Tibial artery (tissue), 4 donors: Measurements from ENCODE around the gene ELL.
A peak's percentile ranks its signal among the peaks of the same experiment; 100 is the strongest.

Source experiments
- DNase-seq, 2 donors: peaks; one replicate each; pipeline ENCODE4 v3.0.0-alpha.2; 2019
- H3K27ac ChIP-seq, 2 donors: fragments of 200-600 bp; sonication (generic) in 1 of 2; 1 replicate in 1 of 2; 2 replicates in 1 of 2; pipeline ENCODE4 v1.5.1; 2018 to 2019; ENCODE audit warnings: mild to moderate bottlenecking in 1 of 2
- H3K27me3 ChIP-seq, 2 donors: fragments of 200-600 bp; sonication (generic) in 1 of 2; one replicate each; pipeline versions ENCODE4 v1.5.1 to v1.6.0; 2016 to 2019
- H3K36me3 ChIP-seq, 3 donors: fragments of 200-600 bp; sonication (generic) in 2 of 3; one replicate each; pipeline ENCODE4 v1.5.1; 2016 to 2019; ENCODE audit warnings: mild to moderate bottlenecking in 2 of 3
- H3K4me1 ChIP-seq, 4 donors: fragments of 200-600 bp; sonication (generic) in 2 of 4; 1 replicate in 3 of 4; 2 replicates in 1 of 4; pipeline ENCODE4 v1.5.1; 2016 to 2019
- H3K4me3 ChIP-seq, 2 donors: fragments of 200-600 bp; sonication (generic) in 1 of 2; 1 replicate in 1 of 2; 2 replicates in 1 of 2; pipeline ENCODE4 v1.5.1; 2018 to 2019; ENCODE audit warnings: mild to moderate bottlenecking in 2 of 2
- H3K9me3 ChIP-seq, 3 donors: fragments of 200-600 bp; sonication (generic) in 1 of 3; one replicate each; pipeline ENCODE4 v1.5.1; 2016 to 2019
- intact Hi-C: fragments of 100-400 bp; cut with DNase I; formaldehyde crosslinking; loops from one replicate; pipeline ENCODE4 v1.15.0; 2023; ENCODE audit warnings: low total_unique reads
- TF ChIP-seq, protein P1 (sequence below), 2 experiments: fragments of 200-600 bp in 1 of 2; fragments of 450-650 bp in 1 of 2; IDR thresholded peaks; one replicate each; pipeline ENCODE4 v1.5.1; 2017 to 2019; ENCODE audit warnings: antibody characterized with exemption in 2 of 2, mild to moderate bottlenecking in 1 of 2, moderate library complexity in 1 of 2

Gene ELL

DNA sequence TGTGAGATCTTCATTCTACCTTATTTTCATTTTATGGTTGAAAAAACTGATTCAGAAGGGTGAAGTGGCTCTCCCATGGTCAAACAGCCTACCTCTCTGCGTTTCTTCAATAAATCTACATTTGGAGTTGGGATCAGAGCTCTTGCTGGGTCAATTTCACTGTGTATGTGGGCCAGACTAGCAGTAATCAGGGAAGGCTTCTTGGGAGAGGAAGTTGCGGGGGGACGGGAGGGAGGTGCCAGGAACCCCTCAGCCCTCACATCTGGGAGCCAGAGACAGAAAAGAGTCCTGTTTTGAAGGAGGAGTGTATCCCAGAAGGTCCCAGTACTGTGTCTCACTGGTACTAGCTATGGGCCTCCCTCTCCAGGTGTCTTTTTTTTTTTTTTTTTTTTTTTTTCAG lies 36.7 kb upstream of the ELL start:
- peaks cover 4 to 15% (median 5%) of the 10 kb centered on the region in 3 donors for H3K36me3 ChIP-seq
- intact Hi-C loops, result no loop called here

GRCh38 chr19:18558202-18558555 lies 36.3 kb upstream of the ELL start:
- H3K4me1 ChIP-seq, result peaks cover 0 to 49% (median 26%) of the 10 kb centered on the region in 4 donors
- intact Hi-C loops, result no loop called here

More for the DNA sequence above, 36.7 kb upstream of the ELL start:
- Histone ChIP-seq H3K4me3 (peak overlapping the region; percentile 86 to 88), H3K9me3 (no peaks in the 10 kb centered on the region), H3K27ac (peak overlapping the region; percentile 95 to 96), H3K4me1 (peaks cover 0 to 52% (median 28%) of the 10 kb centered on the region in 4 donors), H3K27me3 (no peaks in the 10 kb centered on the region)
- TF ChIP-seq, protein P1, sequence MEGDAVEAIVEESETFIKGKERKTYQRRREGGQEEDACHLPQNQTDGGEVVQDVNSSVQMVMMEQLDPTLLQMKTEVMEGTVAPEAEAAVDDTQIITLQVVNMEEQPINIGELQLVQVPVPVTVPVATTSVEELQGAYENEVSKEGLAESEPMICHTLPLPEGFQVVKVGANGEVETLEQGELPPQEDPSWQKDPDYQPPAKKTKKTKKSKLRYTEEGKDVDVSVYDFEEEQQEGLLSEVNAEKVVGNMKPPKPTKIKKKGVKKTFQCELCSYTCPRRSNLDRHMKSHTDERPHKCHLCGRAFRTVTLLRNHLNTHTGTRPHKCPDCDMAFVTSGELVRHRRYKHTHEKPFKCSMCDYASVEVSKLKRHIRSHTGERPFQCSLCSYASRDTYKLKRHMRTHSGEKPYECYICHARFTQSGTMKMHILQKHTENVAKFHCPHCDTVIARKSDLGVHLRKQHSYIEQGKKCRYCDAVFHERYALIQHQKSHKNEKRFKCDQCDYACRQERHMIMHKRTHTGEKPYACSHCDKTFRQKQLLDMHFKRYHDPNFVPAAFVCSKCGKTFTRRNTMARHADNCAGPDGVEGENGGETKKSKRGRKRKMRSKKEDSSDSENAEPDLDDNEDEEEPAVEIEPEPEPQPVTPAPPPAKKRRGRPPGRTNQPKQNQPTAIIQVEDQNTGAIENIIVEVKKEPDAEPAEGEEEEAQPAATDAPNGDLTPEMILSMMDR (IDR thresholded peaks at IDR 0.05), result no peak
- no peak for DNase-seq

DNA sequence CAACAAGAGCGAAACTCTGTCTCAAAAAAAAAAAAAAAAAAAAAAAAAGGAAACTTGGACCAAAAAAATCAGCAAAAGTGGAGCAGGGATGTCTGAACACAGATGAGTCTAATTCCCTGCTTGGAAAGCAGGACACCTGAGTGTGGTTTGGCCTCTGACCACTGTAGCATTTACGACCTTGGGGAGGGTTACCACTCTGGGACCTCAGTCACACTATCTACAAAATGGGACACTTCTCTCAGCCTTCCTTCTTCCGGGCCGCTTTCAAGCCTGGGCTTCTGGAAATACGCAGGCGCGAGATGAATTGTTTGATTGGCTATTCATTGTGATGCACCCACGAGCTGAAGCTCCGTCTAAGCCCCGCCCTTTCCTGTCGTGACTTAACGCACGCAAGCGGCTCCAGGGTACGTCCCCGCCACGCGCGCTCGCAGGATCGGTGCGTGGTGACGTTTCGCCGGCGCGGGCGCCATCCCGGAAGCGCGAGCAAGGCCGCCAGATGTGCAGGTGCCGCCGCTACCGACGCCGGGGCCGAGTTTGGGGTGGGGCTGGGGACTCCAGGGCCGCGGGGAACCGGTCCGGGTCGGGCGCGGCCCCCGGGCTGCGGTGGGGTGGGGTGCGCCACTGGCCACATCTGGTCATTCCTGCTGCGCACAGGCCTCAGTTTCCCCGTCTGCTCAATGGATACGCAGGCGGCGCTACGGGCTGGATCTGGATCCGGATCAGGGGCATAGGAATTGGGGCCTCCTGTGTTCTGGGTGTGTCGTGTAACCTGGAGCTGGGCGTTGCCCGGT lies 35.7 kb upstream of the ELL start, which contains the start of gene KXD1:
KXD1 (plus strand) TSS at position 460 of the 791 bp plus-strand sequence. CDS start 4,187 bp downstream, outside the sequence.
- peak; percentile 98 to 99 for DNase-seq
- TF ChIP-seq, protein P1 (IDR thresholded peaks at IDR 0.05), result no peak
- H3K27me3 ChIP-seq, result no peaks in the 10 kb centered on the region
- intact Hi-C loops, result no loop called here
- no peaks in the 10 kb centered on the region for H3K9me3 ChIP-seq
- H3K4me1 ChIP-seq, result peaks cover 0 to 44% (median 22%) of the 10 kb centered on the region in 4 donors
- peak within 1 kb of the TSS; percentile 86 to 88 for H3K4me3 ChIP-seq
- peak within 1 kb of the TSS; percentile 95 to 96 for H3K27ac ChIP-seq
- H3K36me3 ChIP-seq, result peaks cover 0 to 6% (median 0%) of the 10 kb centered on the region in 3 donors

More at GRCh38 chr19:18558202-18558555, 36.3 kb upstream of the ELL start:
- Histone ChIP-seq H3K27ac (peak overlapping the region; percentile 95 to 96), H3K36me3 (peaks cover 0 to 11% (median 1%) of the 10 kb centered on the region in 3 donors), H3K4me3 (peak overlapping the region; percentile 86 to 88), H3K9me3 (no peaks in the 10 kb centered on the region), H3K27me3 (no peaks in the 10 kb centered on the region)
- DNase-seq, result no peak
- TF ChIP-seq, protein P1 (IDR thresholded peaks at IDR 0.05), result no peak

GRCh38 chr19:18551631-18552030 lies 29.8 kb upstream of the ELL start:
- Histone ChIP-seq H3K27ac (no peak overlapping the region), H3K9me3 (no peaks in the 10 kb centered on the region), H3K27me3 (peaks cover 0 to 4% of the 10 kb centered on the region in 2 donors), H3K36me3 (no peaks in the 10 kb centered on the region), H3K4me3 (no peak overlapping the region), H3K4me1 (no peaks in the 10 kb centered on the region)
- TF ChIP-seq, protein P1 (IDR thresholded peaks at IDR 0.05), result no peak
- intact Hi-C loops, result no loop called here
- DNase-seq, result no peak

DNA sequence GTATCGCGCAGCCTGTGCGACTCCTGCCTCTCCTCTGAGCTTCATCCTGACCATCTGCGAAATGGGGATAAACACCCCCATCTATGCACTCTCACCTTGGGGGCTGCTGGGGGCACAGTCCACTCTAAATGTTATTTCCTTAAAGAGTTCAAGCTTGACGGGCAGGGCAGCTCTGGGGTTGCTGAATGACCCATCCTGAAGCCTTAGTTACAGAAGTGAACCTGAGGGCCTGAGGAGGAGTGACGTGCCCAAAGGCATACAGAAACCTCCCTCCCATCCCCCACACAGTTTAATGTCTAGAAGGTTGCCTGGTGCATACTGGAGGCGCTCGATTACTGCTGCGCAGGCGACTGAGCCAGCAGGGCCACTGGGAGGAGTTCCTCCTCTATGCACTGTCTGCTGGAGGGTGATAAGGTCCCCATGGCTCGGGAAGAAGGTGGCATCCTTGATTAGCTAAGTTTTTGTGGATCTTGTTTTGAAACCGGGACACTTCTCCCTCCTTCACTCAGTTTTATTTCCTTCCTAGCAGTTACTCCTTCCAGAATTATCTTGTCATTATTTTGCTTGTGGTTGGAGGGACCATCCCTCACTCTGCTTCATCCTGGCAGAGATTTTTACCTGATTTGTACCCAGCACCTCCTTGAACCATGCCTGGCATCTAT lies 22.1 kb upstream of the ELL start:
- Histone ChIP-seq H3K4me3 (peak overlapping the region; percentile 95 to 99), H3K36me3 (peaks cover 24 to 28% (median 28%) of the 10 kb centered on the region in 3 donors), H3K9me3 (no peaks in the 10 kb centered on the region), H3K27ac (peak overlapping the region; percentile 92 to 96), H3K4me1 (peaks cover 0 to 27% (median 18%) of the 10 kb centered on the region in 4 donors), H3K27me3 (peaks cover 0 to 4% of the 10 kb centered on the region in 2 donors)
- TF ChIP-seq, protein P1 (IDR thresholded peaks at IDR 0.05), result no peak
- no peak for DNase-seq
- intact Hi-C loops, result no loop called here
